Stimulated activated CD8-positive, alpha-beta memory T cell treated with anti-CD3 and anti-CD28 coated beads, Interleukin-15, amount 100 ng/mL, for 1 hour (primary cell): Measurements from ENCODE around the gene DENND4C.
"Not testable (repeated sequence)": the region's sequence is repeated elsewhere in the genome, so short reads cannot be mapped to it uniquely, and the experiment has no call there.

Source experiments
- DNase-seq: peaks from one replicate; pipeline ENCODE4 v3.0.0-alpha.2; 2020; ENCODE audit warnings: low read depth

Gene DENND4C

DNA sequence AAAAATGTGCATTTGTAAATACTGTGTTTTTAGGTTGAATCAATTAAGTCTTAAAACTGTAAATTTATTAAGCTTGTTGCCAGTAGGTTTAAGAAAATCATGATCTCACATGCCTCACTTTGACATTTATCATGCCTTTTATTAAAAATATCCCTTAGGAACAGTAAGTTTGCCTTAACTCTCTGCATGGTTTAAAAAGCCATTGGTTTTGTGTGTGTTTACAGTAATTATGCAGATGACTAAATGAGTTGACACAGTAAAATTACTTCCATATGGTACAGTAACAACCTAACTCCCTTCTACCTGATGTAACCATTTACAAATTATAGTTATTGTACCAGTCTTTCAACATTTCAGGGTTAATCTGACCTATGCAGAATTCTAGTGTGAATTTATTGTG lies 143.0 kb downstream of the DENND4C start:
- DNase-seq = no peak

DNA sequence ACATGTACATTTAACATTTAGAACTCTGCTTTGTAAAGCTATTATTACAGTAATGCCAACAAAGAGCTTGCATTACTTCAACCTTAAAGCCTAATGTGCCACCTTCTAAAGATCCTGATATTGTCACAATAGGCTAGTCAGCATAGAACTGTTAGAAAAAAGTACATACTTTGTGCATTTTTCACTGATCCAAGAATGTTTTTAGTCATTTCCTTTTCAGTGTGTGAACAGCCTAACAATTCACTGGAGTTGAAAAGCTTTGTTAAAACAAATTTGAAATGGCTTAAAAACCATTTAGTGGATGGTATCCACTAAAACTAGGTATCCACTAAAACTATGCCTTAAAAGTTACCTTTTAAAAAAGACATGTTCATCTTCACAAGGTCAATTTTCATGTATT lies 145.0 kb downstream of the DENND4C start:
- no peak for DNase-seq

DNA sequence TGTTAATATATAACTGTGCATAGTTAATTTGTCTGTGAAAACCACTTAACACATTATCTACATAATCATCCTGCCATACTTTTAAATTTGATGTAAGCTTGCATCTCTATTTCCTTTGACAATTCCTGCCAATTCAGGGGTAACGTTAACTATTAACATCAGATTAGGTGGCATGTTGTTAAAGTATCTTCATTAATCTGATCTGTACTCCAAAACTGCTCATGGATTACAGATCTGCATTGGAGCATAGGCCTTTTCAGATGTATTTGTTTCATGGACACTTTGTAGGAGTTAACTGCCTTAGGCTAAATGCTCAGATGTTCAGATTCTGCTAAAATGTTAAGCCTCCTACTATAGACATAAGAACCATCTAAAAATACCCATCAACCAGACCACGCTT lies 146.4 kb downstream of the DENND4C start:
- DNase-seq = no peak

GRCh38 chr9:19378164-19378563 lies 147.7 kb downstream of the DENND4C start:
- no peak for DNase-seq

DNA sequence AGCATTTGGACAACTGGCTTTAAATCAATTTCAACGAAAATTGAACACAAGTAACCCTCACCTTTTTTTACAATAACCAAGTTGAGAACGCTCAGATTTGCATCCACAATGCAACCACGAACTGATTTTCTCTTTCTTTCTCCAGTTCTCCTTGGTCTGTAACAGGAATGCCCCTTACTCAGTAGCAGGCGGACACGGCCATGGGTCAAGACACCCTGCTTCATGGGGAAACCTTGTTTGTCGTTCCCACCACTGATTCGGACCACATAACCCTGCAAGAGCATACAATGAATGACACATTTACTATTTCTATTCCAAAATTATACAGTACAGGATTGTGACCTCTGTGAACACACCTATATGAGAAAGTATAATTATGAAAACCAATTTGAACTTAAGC lies 148.2 kb downstream of the DENND4C start:
- no peak for DNase-seq

GRCh38 chr9:19379283-19379682 lies 148.8 kb downstream of the DENND4C start:
- DNase-seq = no peak

- no peak for DNase-seq
These were observed 149.2 kb downstream of the DENND4C start for GRCh38 chr9:19379697-19380046.

- DNase-seq = no peak
These were observed 150.3 kb downstream of the DENND4C start for GRCh38 chr9:19380826-19381075.

GRCh38 chr9:19381656-19382055 lies 151.2 kb downstream of the DENND4C start:
- DNase-seq = no peak

GRCh38 chr9:19385212-19385611 lies 154.7 kb downstream of the DENND4C start:
- DNase-seq = not testable (repeated sequence)

DNA sequence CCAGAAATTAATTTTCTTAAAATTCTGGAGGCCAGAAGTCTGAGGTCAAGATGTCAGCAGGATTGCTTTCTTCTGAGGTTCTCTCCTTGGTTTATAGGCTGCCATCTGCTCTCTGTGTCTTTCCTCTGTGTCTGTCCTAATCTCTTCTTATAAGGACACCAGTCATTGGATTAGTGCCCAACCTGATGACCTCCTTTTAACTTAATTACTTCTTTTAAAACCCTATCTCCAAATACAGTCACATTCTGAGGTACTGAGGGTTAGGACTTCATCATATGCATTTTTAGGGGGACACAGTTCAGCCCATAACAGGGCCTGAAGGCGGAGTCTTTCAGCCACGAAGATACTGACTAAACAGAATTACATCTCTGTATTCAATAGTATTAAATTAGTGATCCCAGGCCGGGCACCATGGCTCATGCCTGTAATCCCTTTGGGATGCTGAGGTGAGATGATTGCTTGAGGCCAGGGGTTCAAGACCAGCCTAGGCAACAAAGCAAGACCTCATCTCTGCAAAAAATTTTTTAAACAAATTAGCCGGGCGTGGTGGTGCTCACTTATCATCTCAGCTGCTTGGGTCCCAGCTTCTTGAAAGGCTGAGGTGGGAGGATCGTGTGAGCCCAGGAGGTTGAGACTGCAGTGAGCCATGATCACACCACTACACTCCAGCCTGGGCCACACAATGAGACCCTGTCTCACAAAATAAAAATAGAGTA lies 155.5 kb downstream of the DENND4C start:
- no peak for DNase-seq

- DNase-seq = no peak
These were observed 156.1 kb downstream of the DENND4C start for GRCh38 chr9:19386502-19387044.

DNA sequence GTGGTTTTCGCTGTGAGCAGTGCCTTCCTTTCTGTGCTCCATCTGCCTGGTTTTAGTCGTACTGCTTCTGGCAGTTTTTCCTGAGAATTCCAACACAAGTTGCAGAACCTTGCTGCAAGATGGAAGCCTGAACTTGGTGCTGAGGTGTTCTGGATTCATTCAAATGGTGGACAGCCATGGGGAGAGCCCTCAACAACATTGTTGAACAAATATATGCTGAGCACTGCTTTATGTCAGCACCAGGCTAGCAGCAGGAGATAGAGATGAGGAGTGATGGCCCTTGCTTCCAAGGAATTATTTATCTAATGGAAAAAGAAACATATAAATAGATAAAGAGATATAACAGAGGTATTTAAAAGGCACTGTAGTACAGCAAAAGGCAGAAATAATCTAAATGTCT lies 156.8 kb downstream of the DENND4C start:
- DNase-seq = no peak

DNA sequence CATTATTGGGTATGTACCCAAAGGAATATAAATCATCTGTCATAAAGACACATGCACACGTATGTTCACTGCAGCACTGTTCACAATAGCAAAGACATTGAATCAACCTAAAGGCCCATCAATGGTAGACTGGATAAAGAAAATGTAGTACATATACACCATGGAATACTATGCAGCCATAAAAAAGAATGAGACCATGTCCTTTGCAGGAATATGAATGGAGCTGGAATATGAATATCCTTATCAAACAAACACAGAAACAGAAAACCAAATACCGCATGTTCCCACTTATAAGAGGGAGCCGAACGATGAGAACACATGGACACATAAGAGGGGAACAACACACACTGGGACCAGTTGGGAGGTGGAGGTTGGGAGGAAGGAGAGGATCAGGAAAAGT lies 159.0 kb downstream of the DENND4C start:
- DNase-seq = not testable (repeated sequence)

DNA sequence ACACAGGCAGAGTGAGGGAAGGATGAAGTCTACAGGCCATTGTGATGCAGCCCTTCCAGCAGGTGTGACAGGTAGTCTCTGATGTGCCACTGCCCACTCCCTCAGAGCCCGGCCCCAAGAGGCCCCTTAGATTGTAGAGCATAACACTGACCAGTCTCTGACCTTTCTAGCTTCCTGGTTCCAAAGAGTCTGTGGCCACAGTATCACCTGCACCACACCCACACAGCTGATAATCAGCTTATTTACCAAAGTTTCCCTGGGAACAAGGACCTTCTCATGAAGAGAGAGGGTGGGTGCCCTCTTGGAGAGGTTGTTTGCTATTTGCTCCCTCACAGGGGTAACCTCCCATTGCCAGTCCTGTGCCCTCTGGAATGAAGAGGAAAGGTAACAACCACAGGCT lies 167.4 kb downstream of the DENND4C start:
- no peak for DNase-seq

GRCh38 chr9:19403231-19403630 lies 172.7 kb downstream of the DENND4C start:
- DNase-seq = not testable (repeated sequence)

DNA sequence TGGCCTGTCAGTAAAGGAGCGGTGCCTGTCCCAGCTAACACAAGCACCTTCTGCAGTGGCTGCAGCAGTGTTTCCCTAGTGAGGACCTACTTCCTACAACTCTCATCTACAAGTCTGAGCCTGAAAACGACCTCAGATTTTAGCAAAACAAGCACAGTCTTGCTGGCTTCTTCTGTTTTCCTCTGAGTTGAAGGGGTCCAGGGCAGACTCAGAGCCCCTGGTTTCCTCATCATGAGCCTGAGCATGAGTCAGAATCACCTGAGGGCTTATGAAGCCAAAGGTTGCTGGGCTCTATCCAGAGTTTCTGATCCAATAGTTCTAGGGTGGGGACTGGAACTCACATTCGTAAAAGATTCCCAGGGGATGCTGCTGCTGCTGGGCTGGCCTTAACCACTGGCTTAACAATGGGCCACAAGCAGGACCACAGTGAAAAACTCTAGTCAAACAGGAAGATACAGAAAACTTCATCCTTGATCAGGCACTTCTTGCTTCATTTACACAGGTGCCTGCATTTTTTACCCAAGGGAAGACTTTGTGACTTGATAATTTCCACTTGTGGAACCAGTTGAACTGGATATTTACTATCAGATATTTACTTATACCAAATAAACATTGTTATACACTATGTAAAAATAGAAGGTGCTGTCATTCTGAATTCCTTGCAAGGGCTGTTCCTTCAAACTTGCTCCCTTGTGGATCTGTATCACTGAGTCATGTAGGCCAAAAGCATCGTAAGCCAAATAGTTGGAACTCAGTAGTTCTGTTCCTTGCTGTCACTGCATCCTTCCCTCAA lies 174.0 kb downstream of the DENND4C start:
- DNase-seq = no peak

DNA sequence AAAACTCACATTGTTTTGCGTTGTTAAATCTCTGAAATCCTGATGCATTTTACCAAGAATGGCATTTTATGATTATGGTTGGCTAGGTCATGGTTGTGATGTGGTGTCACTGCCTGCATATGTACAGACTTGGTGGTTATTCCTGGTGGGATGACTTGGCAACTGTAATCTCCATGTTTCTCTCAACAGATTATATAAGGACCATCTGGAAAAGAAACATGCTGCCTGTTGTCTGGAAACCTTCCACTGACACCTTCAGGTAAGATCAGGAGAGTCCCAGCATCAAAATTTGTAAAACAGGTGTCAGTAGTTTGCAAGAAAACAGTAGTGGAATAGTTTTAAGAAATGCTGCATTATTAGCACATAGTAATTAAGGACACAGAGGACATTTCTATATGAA lies 175.3 kb downstream of the DENND4C start:
- DNase-seq = no peak

DNA sequence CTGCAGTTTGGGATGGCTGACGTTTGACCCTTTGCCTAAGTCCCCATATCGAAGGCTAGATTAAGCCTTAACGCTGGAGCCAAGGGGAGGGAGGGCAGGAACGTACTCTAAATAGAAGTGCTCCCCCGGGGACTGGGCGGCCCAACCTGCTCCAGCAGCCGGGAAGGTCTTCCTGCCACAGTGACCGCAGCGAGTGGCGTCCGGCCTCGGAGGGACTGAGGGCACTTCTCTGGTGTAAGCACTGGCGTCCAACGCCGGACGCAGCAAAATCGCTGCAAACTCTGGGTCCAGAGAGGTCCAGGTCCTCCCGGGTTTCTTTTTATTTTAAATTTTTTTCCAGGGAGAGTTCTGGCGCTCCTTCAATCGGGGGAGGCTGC lies 177.8 kb downstream of the DENND4C start:
- no peak for DNase-seq

GRCh38 chr9:19408693-19409400 lies 178.4 kb downstream of the DENND4C start, which contains the start of gene ACER2:
ACER2 (plus strand) TSS chr9:19409009; CDS start chr9:19409085, 76 bp downstream.
- DNase-seq = peak; percentile 92

DNA sequence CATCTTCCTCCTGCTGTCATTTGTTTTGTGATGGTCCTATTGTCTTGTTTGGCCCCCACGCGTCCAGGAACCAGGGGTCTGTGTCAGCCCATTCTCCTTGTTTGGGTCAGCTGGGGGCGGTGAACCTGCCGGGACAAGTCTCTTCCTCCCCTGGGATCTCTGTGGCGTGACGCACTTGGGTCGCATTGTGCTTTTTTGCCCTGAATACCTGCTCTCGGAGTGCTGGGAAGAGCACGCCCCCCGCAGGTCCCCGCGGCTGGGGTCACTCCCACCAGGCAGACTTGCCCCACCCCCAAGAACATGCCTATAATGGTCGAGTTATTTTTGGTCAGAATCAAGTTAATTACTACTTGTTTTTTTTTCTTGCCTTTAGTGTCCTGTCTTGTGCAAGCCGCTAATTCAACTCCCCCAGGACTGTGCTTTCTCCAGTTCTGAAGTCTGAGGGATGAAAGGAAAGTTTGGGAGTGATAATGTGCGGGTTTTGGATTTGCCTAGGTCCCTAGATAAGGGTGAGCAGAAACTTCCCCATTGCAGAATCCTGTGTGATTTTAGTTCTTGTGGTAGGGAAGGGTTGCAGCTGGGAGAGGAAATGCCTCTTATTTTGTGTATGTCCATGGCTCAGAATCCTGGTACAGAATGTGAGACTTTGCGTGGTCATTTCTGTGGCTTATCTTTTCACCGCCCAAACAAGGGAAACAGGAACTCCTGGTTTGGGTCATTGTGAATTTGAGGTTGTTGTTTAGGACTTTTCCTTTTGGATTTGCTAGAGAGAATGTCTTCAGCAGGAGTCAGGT lies 179.1 kb downstream of the DENND4C start:
- DNase-seq = no peak

DNA sequence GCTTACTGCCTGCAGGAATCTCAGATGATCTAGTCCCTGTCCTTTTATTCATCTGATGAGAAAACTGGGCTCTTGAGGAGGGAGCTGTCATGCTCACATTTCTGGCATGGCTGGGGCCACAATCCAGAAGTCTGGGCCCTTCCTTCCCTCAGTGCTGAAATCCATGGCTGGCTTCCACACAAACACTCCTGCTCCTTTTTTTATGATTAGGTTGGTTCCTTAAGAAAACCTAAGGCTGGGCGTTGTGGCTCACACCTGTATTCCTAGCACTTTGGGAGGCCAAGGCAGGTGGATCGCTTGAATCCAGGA lies 179.7 kb downstream of the DENND4C start:
- no peak for DNase-seq
